OCI-LY7 (cell line): ENCODE results near the gene B3GNT2. TPM values are rescaled to one million over a fixed set of nuclear protein-coding genes. Genes with fewer than 3 reads are reported as not detected.
"Not testable (repeated sequence)": the region's sequence is repeated elsewhere in the genome, so short reads cannot be mapped to it uniquely, and the experiment has no call there.

Experiments used
- BruUV-seq: library from RNA; stranded (reverse); fragments of 400-500 nt; replicated peaks from 2 replicates; lab custom pipeline; 2021; lab: Mats Ljungman, UMichigan
- CTCF ChIA-PET: fragments of 300-600 bp; sonication (Branson Sonifier 250); formaldehyde crosslinking; loops from one replicate; lab custom pipeline; 2022; ENCODE audit warnings: antibody characterized with exemption; ENCODE audit not compliant: unreplicated experiment; lab: Charles Lee
- POLR2A ChIA-PET: fragments of 300-600 bp; sonication (Branson Sonifier 250); formaldehyde crosslinking; loops from one replicate; lab custom pipeline; 2022; ENCODE audit warnings: antibody characterized with exemption; lab: Charles Lee
- DNase-seq: peaks from one replicate; pipeline ENCODE4 v3.0.0-alpha.2; 2015; ENCODE audit warnings: low spot score
- H2AFZ ChIP-seq: fragments of 200-600 bp; sonication (generic), shearing (Covaris generic); 2 replicates; pipeline ENCODE4 v1.6.1; 2014; ENCODE audit warnings: mild to moderate bottlenecking, antibody characterized with exemption, low read length, moderate library complexity
- H3K27ac ChIP-seq: fragments of 200-600 bp; sonication (generic); 2 replicates; pipeline ENCODE4 v1.5.1; 2014; ENCODE audit warnings: mixed run types, low read depth, mild to moderate bottlenecking, moderate library complexity, low read length, inconsistent platforms; ENCODE audit not compliant: poor library complexity, severe bottlenecking
- H3K36me3 ChIP-seq: fragments of 200-600 bp; sonication (generic); 2 replicates; pipeline ENCODE4 v1.6.1; 2014; ENCODE audit warnings: mild to moderate bottlenecking, antibody characterized with exemption, low read length, moderate library complexity, mixed read lengths; ENCODE audit not compliant: insufficient read depth
- H3K4me1 ChIP-seq: fragments of 200-600 bp; sonication (generic); 2 replicates; pipeline ENCODE4 v1.5.1; 2014; ENCODE audit warnings: mild to moderate bottlenecking, low read length; ENCODE audit not compliant: insufficient read depth, poor library complexity, severe bottlenecking
- H3K4me2 ChIP-seq: fragments of 200-600 bp; sonication (generic); 2 replicates; pipeline ENCODE4 v1.6.1; 2014; ENCODE audit warnings: mild to moderate bottlenecking, low read length
- H3K4me3 ChIP-seq: fragments of 200-600 bp; sonication (generic); 2 replicates; pipeline ENCODE4 v1.5.1; 2014; ENCODE audit warnings: mild to moderate bottlenecking, low read depth, low read length; ENCODE audit not compliant: poor library complexity, severe bottlenecking
- H3K79me2 ChIP-seq: fragments of 200-600 bp; sonication (generic); 2 replicates; pipeline ENCODE4 v1.6.1; 2016; ENCODE audit warnings: low read depth, mild to moderate bottlenecking, low read length, moderate library complexity, mixed read lengths; ENCODE audit not compliant: insufficient read depth
- H3K9me2 ChIP-seq: fragments of 200-600 bp; sonication (generic); 2 replicates; pipeline ENCODE4 v1.6.1; 2016; ENCODE audit warnings: mild to moderate bottlenecking, low read length, mixed read lengths; ENCODE audit not compliant: insufficient read depth
- H3K9me3 ChIP-seq: fragments of 200-600 bp; sonication (generic); 2 replicates; pipeline ENCODE4 v1.6.1; 2014; ENCODE audit warnings: mild to moderate bottlenecking, mixed run types, low read length, mixed read lengths
- H4K20me1 ChIP-seq: fragments of 200-600 bp; sonication (generic); 2 replicates; pipeline ENCODE4 v1.6.1; 2014; ENCODE audit warnings: mild to moderate bottlenecking, antibody characterized with exemption, low read length, moderate library complexity, mixed read lengths; ENCODE audit not compliant: insufficient read depth
- EZH2phosphoT487 ChIP-seq: fragments of 200-600 bp; sonication (generic); IDR thresholded peaks from 2 replicates; pipeline ENCODE4 v1.6.1; 2018; ENCODE audit warnings: low read depth, borderline replicate concordance, mild to moderate bottlenecking, mixed run types, antibody characterized with exemption, low read length, moderate library complexity, mixed read lengths
- intact Hi-C: fragments of 100-400 bp; cut with micrococcal nuclease; formaldehyde crosslinking; loops from one replicate; pipeline ENCODE4 v1.10.0; 2022; ENCODE audit not compliant: unreplicated experiment
- total RNA-seq, 2 experiments: library from RNA; depleted of rRNA in 1 of 2; stranded (reverse); fragments of >200 nt in 1 of 2; shearing (Covaris generic) in 1 of 2; gene quantifications; 2 replicates each; pipeline ENCODE4 v1.2.3, GENCODE V29; 2014 to 2022
- TF ChIP-seq, protein P1 (sequence below): fragments of 200-600 bp; sonication (generic); conservative IDR thresholded peaks from 2 replicates; pipeline ENCODE4 v1.5.1; 2014; ENCODE audit warnings: mild to moderate bottlenecking, antibody characterized with exemption, low read length, moderate library complexity, mixed read lengths

Gene B3GNT2
- total RNA-seq, 2 experiments from 2014 or later, result 51.1 to 65.8 TPM

DNA sequence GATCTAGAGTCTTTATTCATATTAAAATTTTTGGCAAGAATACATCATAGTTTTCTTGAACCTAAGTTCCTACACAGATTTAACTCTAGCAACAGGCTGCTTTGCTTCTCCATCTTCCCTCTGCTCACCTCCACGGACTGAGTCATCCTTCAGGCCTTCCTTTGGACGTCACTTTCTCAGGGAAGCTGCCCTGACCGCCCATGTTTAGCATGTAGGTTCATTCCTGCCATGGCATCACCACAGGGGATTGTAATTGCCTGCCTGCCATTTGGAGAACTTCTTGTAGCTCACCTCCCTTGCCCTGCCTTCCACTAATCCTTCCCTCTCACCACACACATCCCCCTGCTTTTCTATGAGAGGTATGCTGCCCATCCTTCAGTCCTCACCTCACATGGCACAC is 43.9 kb upstream of the B3GNT2 start:
- CTCF ChIA-PET, result no interaction called here
- intact Hi-C loops, result no loop called here
- POLR2A ChIA-PET, result interaction anchor here (1.4 kb wide), 1 partner anchor 12 kb away, joined by 5 read pairs; no protein-coding TSS in a partner anchor

DNA sequence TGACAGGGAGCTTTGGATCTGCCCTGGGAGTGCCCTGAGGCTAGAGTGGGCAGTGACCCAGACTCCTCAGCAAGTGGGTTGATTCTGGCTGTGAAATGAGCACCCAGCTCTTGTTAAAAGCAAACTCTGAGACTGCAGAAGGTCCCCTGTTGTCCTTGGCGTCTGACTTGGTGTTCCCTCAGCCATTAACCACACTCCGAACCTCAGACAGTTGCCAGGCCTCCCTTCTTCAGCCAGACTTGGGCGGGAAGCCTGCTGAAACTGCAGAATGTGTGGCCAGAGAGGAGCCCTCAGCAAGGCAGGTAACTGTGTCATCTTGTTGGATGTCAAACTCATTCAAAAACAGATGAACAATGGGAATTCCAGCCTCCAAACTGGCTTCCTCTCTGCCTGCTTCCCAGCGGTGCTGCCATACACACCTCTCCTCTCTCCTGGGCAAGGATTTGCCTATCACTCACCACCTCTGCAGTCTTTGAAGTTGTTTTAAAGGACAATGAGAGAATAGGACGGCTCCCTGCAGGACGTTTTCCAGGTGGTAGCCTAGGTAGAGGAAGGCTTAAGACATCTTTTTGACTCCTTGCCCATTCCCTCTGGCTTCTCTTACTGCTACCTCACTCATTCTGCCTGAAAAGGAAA is 38.9 kb upstream of the B3GNT2 start:
- Histone ChIP-seq H4K20me1 (no peaks in the 10 kb centered on the region), H3K4me1 (peaks cover 21% of the 10 kb centered on the region), H3K9me3 (peaks cover 7% of the 10 kb centered on the region), H3K79me2 (no peaks in the 10 kb centered on the region), H3K4me2 (no peak overlapping the region), H2AFZ (no peak overlapping the region), H3K27ac (no peak overlapping the region), H3K36me3 (no peaks in the 10 kb centered on the region), H3K9me2 (no peaks in the 10 kb centered on the region), H3K4me3 (no peak overlapping the region)
- no peak for DNase-seq
- ChIA-PET CTCF (interaction anchor here (1.0 kb wide), 1 partner anchor 25 kb away, joined by 4 read pairs; no protein-coding TSS in a partner anchor), POLR2A (interaction anchor here (0.8 to 1.1 kb wide), 2 partner anchors 15 to 25 kb away, joined by 3 read pairs; no protein-coding TSS in a partner anchor)
- intact Hi-C loops, result no loop called here
- no TSS peak for BruUV-seq
- TF ChIP-seq, protein P1, sequence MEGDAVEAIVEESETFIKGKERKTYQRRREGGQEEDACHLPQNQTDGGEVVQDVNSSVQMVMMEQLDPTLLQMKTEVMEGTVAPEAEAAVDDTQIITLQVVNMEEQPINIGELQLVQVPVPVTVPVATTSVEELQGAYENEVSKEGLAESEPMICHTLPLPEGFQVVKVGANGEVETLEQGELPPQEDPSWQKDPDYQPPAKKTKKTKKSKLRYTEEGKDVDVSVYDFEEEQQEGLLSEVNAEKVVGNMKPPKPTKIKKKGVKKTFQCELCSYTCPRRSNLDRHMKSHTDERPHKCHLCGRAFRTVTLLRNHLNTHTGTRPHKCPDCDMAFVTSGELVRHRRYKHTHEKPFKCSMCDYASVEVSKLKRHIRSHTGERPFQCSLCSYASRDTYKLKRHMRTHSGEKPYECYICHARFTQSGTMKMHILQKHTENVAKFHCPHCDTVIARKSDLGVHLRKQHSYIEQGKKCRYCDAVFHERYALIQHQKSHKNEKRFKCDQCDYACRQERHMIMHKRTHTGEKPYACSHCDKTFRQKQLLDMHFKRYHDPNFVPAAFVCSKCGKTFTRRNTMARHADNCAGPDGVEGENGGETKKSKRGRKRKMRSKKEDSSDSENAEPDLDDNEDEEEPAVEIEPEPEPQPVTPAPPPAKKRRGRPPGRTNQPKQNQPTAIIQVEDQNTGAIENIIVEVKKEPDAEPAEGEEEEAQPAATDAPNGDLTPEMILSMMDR, result no peak
- no peak for TF ChIP-seq EZH2phosphoT487

More for the DNA sequence above, 43.9 kb upstream of the B3GNT2 start:
- H3K36me3 ChIP-seq, result no peaks in the 10 kb centered on the region
- H3K79me2 ChIP-seq, result no peaks in the 10 kb centered on the region
- no TSS peak for BruUV-seq
- no peak overlapping the region for H3K4me3 ChIP-seq
- peaks cover 26% of the 10 kb centered on the region for H3K4me1 ChIP-seq
- H4K20me1 ChIP-seq, result no peaks in the 10 kb centered on the region
- DNase-seq, result no peak
- H3K9me2 ChIP-seq, result no peaks in the 10 kb centered on the region
- no peak overlapping the region for H2AFZ ChIP-seq
- peaks cover 7% of the 10 kb centered on the region for H3K9me3 ChIP-seq
- H3K4me2 ChIP-seq, result no peak overlapping the region
- no peak overlapping the region for H3K27ac ChIP-seq
- TF ChIP-seq, protein P1, result no peak
- no peak for TF ChIP-seq EZH2phosphoT487

DNA sequence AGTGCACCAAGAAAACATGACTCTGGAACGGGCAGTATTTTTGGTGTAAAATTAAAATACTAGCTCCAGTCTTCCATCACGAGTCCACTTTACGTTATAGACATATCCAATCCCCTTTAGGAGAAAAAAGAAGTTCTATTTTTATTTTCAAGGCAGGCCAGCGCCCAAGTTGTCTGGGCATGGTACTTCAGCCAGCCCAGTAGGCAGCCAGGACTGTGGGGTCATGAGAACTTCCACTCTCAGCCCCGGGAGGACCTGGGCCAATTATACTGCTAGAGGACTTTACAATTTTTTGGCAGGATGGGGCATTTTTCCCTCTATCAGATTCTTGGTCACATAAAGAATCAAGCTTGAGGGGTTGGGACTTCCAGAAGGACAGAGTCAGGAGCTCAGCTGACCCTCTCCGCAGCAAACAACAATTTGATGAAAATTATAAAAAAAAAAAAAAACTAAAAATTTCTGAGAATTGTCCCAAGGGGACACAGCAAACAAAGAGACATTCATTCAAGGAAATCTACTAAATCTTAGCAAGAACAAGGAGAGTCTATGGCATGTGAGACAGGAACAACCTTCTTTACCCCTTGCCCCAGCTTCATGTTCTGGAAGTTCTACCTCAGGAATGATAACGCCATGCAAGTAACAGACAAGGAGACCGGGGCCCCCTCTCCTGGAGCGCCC is 37.3 kb upstream of the B3GNT2 start:
- no peak overlapping the region for H2AFZ ChIP-seq
- H4K20me1 ChIP-seq, result no peaks in the 10 kb centered on the region
- BruUV-seq, result no TSS peak
- H3K4me3 ChIP-seq, result no peak overlapping the region
- H3K4me1 ChIP-seq, result peaks cover 30% of the 10 kb centered on the region
- intact Hi-C loops, result no loop called here
- H3K36me3 ChIP-seq, result no peaks in the 10 kb centered on the region
- H3K79me2 ChIP-seq, result no peaks in the 10 kb centered on the region
- no peak overlapping the region for H3K4me2 ChIP-seq
- peaks cover 7% of the 10 kb centered on the region for H3K9me3 ChIP-seq
- no peaks in the 10 kb centered on the region for H3K9me2 ChIP-seq
- DNase-seq, result no peak
- H3K27ac ChIP-seq, result no peak overlapping the region
- no peak for TF ChIP-seq EZH2phosphoT487
- TF ChIP-seq, protein P1, result no peak
- ChIA-PET CTCF (no interaction called here), POLR2A (interaction anchor here (0.8 to 1.2 kb wide), 3 partner anchors 11 to 16 kb away, joined by 3 read pairs; no protein-coding TSS in a partner anchor)

DNA sequence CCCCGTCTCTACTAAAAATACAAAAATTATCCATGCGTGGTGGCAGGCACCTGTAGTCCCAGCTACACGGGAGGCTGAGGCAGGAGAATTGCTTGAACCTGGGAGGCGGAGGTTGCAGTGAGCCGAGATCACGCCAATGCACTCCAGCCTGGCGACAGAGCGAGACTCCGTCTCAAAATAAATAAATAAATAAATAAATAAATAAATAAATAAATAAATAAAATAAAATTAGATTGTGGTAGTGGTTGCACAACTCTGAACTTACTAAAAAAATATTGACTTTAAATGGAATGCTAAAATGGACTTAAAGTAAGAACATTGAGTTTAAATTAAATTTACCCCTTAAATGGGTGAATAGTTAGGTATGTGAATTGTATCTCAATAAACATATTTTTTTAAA is 35.2 kb upstream of the B3GNT2 start:
- H3K4me1 ChIP-seq, result peaks cover 44% of the 10 kb centered on the region
- DNase-seq, H4K20me1 ChIP-seq, H3K36me3 ChIP-seq, H3K9me3 ChIP-seq, H3K4me3 ChIP-seq, H3K27ac ChIP-seq, intact Hi-C loops, H3K79me2 ChIP-seq, H2AFZ ChIP-seq, H3K9me2 ChIP-seq, H3K4me2 ChIP-seq, BruUV-seq: not testable (repeated sequence)
- POLR2A ChIA-PET, result interaction anchor here (0.7 to 4.9 kb wide), 3 partner anchors 17 to 99 kb away, joined by 3 to 31 read pairs (median 4); no protein-coding TSS in a partner anchor
- CTCF ChIA-PET, result interaction anchor here (1.4 kb wide), 1 partner anchor 18 kb away, joined by 3 read pairs; no protein-coding TSS in a partner anchor
